Hepatocyte (in vitro differentiated cells): ENCODE data around the gene MAGEB17. TPM values are rescaled to one million over a fixed set of nuclear protein-coding genes. Genes with fewer than 3 reads are reported as not detected.
A peak's percentile ranks its signal among the peaks of the same experiment; 100 is the strongest.
"Not testable (repeated sequence)": the region's sequence is repeated elsewhere in the genome, so short reads cannot be mapped to it uniquely, and the experiment has no call there.

Source experiments
- DNase-seq: peaks from one replicate; pipeline ENCODE4 v3.0.0-alpha.2; 2016; ENCODE audit warnings: low spot score
- H2AFZ ChIP-seq: fragments of 200-600 bp; sonication (generic); 2 replicates; pipeline ENCODE4 v1.6.0; 2016; ENCODE audit warnings: antibody characterized with exemption, mild to moderate bottlenecking
- H3K27ac ChIP-seq: fragments of 200-600 bp; sonication (generic); 2 replicates; pipeline ENCODE4 v1.5.1; 2016; ENCODE audit warnings: mild to moderate bottlenecking
- H3K27me3 ChIP-seq: fragments of 200-600 bp; sonication (generic); 2 replicates; pipeline ENCODE4 v1.6.1; 2016
- H3K36me3 ChIP-seq: fragments of 200-600 bp; sonication (generic); replicated peaks from 2 replicates; pipeline ENCODE4 v1.5.1; 2016; ENCODE audit warnings: low read depth; ENCODE audit not compliant: insufficient read depth
- H3K4me1 ChIP-seq: fragments of 200-600 bp; sonication (generic); 2 replicates; pipeline ENCODE4 v1.5.1; 2016; ENCODE audit warnings: mild to moderate bottlenecking, moderate library complexity; ENCODE audit not compliant: insufficient read depth
- H3K4me2 ChIP-seq: fragments of 200-600 bp; sonication (generic); 2 replicates; pipeline ENCODE4 v1.6.0; 2016
- H3K4me3 ChIP-seq: fragments of 200-600 bp; sonication (generic); 2 replicates; pipeline ENCODE4 v1.5.1; 2016; ENCODE audit warnings: mild to moderate bottlenecking
- H3K79me2 ChIP-seq: fragments of 200-600 bp; sonication (generic); 2 replicates; pipeline ENCODE4 v1.6.0; 2017; ENCODE audit warnings: mild to moderate bottlenecking
- H3K9me2 ChIP-seq: fragments of 200-600 bp; sonication (generic); replicated peaks from 2 replicates; pipeline ENCODE4 v1.6.0; 2017; ENCODE audit warnings: mild to moderate bottlenecking; ENCODE audit not compliant: insufficient read depth
- H3K9me3 ChIP-seq: fragments of 200-600 bp; sonication (generic); 2 replicates; pipeline ENCODE4 v1.5.1; 2016; ENCODE audit warnings: low read depth, mild to moderate bottlenecking
- H4K20me1 ChIP-seq: fragments of 200-600 bp; sonication (generic); 2 replicates; pipeline ENCODE4 v1.6.0; 2016; ENCODE audit warnings: mild to moderate bottlenecking; ENCODE audit not compliant: insufficient read depth, poor library complexity, severe bottlenecking
- EZH2 ChIP-seq: fragments of 200-600 bp; sonication (generic); IDR thresholded peaks from 2 replicates; pipeline ENCODE4 v1.6.1; 2016; ENCODE audit warnings: antibody characterized with exemption, mild to moderate bottlenecking, borderline replicate concordance
- EZH2phosphoT487 ChIP-seq: fragments of 200-600 bp; sonication (generic); IDR thresholded peaks from one replicate; pipeline ENCODE4 v1.6.1; 2018; ENCODE audit warnings: antibody characterized with exemption, mild to moderate bottlenecking, low read depth, moderate library complexity; ENCODE audit not compliant: unreplicated experiment, severe bottlenecking
- WGBS: methylation state at CpG from one replicate; pipeline ENCODE4 v1.1.6; 2016; ENCODE audit warnings: low lambda C conversion rate; ENCODE audit errors: missing lambda C conversion rate; 5-methylcytosine and 5-hydroxymethylcytosine counted together
- polyA plus RNA-seq: library from polyadenylated mRNA; unstranded; fragments of >200 nt; fragmentation: Nextera tagmentation; extraction: Ambion mirVana; gene quantifications from 2 replicates; pipeline ENCODE4 v1.2.1, GENCODE V29; 2016
- total RNA-seq: library from RNA; depleted of rRNA; stranded (reverse); fragments of >200 nt; gene quantifications from 2 replicates; pipeline ENCODE4 v1.2.3, GENCODE V29; 2014
- TF ChIP-seq, protein P1 (sequence below): fragments of 200-600 bp; sonication (generic); IDR thresholded peaks from 2 replicates; pipeline ENCODE4 v1.5.1; 2016; ENCODE audit warnings: antibody characterized with exemption, mild to moderate bottlenecking; ENCODE audit not compliant: poor library complexity

MAGEB17 gene
- total and polyA plus RNA-seq, 2 experiments from 2014 or later: 0.20 TPM; not detected in 1

DNA sequence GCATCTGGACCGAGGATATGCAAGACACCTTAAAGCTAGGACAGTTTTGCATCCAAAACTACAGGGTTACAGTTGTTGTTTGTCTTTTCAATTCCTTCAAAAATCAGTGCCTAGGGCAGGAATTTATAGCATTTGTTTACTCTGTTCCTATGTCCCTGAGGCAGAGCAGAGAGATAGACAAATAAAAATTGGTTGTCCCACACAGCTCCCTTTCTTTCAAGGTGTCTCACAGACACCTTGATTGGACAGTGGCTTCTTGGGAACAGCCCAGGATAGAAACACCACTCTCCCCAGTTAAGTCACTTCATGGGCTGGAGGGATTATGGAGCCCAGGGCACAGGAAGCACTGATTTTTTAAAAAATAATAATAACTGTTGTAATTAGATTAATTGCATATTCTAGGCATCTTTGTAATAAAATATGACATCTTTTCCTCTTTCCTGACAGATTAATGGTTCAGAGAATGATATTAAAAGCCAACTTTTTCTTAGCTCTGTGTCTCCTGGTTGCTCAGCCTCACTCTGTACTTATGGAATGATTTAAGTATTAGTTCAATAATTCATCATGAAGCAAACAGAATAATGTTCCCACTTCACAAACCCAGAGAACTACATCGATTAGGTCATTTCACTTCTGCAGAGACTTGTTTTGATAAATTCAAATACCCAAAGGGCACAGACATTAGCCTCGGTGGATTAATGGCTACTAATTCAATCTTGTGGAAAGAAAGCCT lies 8.2 kb downstream of the MAGEB17 start:
- Histone ChIP-seq H3K9me3 (no peaks in the 10 kb centered on the region), H4K20me1 (no peaks in the 10 kb centered on the region), H2AFZ (no peak overlapping the region), H3K4me3 (no peak overlapping the region), H3K79me2 (no peaks in the 10 kb centered on the region), H3K4me1 (no peaks in the 10 kb centered on the region), H3K4me2 (no peak overlapping the region), H3K9me2 (no peaks in the 10 kb centered on the region), H3K27ac (no peak overlapping the region), H3K27me3 (no peaks in the 10 kb centered on the region), H3K36me3 (no peaks in the 10 kb centered on the region)
- no peak for DNase-seq
- TF ChIP-seq EZH2phosphoT487: no peak
- TF ChIP-seq EZH2: no peak
- TF ChIP-seq, protein P1, sequence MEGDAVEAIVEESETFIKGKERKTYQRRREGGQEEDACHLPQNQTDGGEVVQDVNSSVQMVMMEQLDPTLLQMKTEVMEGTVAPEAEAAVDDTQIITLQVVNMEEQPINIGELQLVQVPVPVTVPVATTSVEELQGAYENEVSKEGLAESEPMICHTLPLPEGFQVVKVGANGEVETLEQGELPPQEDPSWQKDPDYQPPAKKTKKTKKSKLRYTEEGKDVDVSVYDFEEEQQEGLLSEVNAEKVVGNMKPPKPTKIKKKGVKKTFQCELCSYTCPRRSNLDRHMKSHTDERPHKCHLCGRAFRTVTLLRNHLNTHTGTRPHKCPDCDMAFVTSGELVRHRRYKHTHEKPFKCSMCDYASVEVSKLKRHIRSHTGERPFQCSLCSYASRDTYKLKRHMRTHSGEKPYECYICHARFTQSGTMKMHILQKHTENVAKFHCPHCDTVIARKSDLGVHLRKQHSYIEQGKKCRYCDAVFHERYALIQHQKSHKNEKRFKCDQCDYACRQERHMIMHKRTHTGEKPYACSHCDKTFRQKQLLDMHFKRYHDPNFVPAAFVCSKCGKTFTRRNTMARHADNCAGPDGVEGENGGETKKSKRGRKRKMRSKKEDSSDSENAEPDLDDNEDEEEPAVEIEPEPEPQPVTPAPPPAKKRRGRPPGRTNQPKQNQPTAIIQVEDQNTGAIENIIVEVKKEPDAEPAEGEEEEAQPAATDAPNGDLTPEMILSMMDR: no peak
- WGBS: 57% methylated on average over 3 of the region's 3 CpGs

DNA sequence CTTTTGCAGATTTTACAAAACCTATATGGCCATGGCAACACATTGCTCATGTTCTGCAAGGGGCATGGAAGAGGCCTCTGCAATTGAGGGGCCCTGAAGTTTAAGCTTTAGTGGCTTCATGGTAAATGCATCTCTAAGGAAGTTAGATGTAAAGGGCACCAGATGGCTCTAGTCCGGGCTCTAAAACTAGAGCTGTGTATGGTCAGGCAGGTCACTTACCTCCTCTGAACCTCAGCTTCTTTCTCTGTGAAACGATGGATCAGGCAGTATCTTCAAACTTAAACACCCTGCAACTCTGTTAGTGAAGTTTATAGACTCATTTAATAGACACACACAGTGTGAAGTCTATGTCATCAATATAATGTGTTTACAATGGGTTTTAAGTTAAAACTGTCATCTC lies 10.0 kb downstream of the MAGEB17 start:
- Histone ChIP-seq H2AFZ (no peak overlapping the region), H3K9me3 (no peaks in the 10 kb centered on the region), H3K36me3 (no peaks in the 10 kb centered on the region), H3K4me2 (no peak overlapping the region), H3K79me2 (no peaks in the 10 kb centered on the region), H4K20me1 (no peaks in the 10 kb centered on the region), H3K27me3 (no peaks in the 10 kb centered on the region), H3K27ac (no peak overlapping the region), H3K4me3 (no peak overlapping the region), H3K9me2 (no peaks in the 10 kb centered on the region), H3K4me1 (no peaks in the 10 kb centered on the region)
- 45% methylated on average over 2 of the region's 2 CpGs for WGBS
- no peak for DNase-seq
- TF ChIP-seq EZH2 (no peak), EZH2phosphoT487 (no peak)
- TF ChIP-seq, protein P1: no peak

DNA sequence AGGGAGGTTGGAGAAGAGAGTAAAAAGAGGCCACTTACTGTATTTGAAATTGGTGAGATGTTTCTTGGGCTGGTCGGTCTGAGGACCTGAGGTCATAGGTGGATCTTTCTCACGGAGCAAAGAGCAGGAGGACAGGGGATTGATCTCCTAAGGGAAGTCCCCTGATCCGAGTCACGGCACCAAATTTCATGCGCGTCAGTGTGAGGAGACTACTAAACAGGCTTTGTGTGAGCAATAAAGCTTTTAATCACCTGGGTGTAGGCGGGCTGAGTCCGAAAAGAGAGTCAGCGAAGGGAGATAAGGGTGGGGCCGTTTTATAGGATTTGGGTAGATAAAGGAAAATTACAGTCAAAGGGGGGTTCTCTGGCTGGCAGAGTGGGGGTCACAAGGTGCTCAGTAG lies 16.6 kb downstream of the MAGEB17 start:
- not testable (repeated sequence) for H3K9me2 ChIP-seq, H3K36me3 ChIP-seq, H2AFZ ChIP-seq, H3K27ac ChIP-seq, DNase-seq, H3K27me3 ChIP-seq, H4K20me1 ChIP-seq, H3K9me3 ChIP-seq, H3K4me3 ChIP-seq, H3K79me2 ChIP-seq
- WGBS: 52% methylated on average over 10 of the region's 10 CpGs
- Histone ChIP-seq H3K4me2 (peak overlapping the region; percentile 56), H3K4me1 (peaks cover 12% of the 10 kb centered on the region)

DNA sequence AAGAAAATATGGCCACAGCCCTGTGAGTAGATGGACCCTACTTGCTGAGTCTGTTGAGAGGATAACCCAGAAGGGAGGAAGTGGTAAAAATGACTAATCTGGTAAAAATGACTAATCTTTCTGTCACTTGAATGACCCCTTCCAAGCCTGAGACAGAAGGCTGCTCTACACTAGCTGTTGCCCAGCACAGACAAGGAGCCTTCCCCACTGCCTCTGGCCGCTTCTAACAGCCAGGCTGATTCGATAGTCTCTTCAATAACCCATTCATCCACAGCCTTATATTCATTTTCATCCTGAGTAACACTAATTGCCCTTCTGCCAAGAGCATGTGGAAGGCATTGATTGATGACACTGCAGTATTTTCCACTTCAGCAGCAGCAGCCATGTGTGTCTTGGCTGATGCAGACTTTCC lies 18.4 kb downstream of the MAGEB17 start:
- no peak for DNase-seq
- no peaks in the 10 kb centered on the region for H3K36me3 ChIP-seq
- H3K27ac ChIP-seq: no peak overlapping the region
- no peaks in the 10 kb centered on the region for H3K9me2 ChIP-seq
- WGBS: 70% methylated on average over 2 of the region's 2 CpGs
- no peak overlapping the region for H2AFZ ChIP-seq
- TF ChIP-seq EZH2 (no peak), EZH2phosphoT487 (no peak)
- TF ChIP-seq, protein P1: no peak
- H3K79me2 ChIP-seq: no peaks in the 10 kb centered on the region
- H3K4me2 ChIP-seq: no peak overlapping the region
- peaks cover 12% of the 10 kb centered on the region for H3K4me1 ChIP-seq
- no peaks in the 10 kb centered on the region for H3K27me3 ChIP-seq
- no peaks in the 10 kb centered on the region for H4K20me1 ChIP-seq
- no peak overlapping the region for H3K4me3 ChIP-seq
- H3K9me3 ChIP-seq: no peaks in the 10 kb centered on the region
